Stimulated activated naive CD8-positive, alpha-beta T cell treated with anti-CD3 and anti-CD28 coated beads, Interleukin-15, Interleukin-2, amounts not matched to agents 100 U/mL and 50 U/mL, for 24 hours (primary cell): ENCODE results near the gene TDRD10.

Experiments used
- ATAC-seq: fragments of 150-1000 bp; cut with Tn5 transposase; one replicate; pipeline ENCODE4 v1.10.0; 2021
- DNase-seq: peaks from one replicate; pipeline ENCODE4 v3.0.0; 2021

The TDRD10 gene

GRCh38 chr1:154578058-154578418 lies 76.0 kb downstream of the TDRD10 start:
- ATAC-seq = no peak
- no peak for DNase-seq

GRCh38 chr1:154579374-154579773 lies 77.4 kb downstream of the TDRD10 start:
- DNase-seq = no peak
- ATAC-seq = no peak

DNA sequence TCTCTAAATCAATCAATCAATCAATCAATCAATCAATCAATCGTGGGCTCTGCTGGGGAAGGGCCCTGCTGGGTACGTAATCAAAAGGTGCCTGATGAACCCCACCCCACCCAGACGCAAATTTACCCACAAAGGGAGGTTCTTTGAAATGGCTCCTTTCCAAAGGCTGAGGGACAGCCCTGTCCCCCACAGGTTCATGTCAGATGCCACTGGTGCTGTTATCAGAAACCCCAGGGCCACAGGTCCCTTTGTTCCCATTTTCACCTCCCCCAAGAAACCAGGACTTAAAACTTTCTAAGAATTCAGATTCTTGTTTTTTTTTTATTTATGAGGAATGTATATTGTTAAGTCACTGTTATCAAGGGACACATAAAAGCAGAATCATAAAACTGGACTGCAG lies 79.7 kb downstream of the TDRD10 start:
- ATAC-seq = no peak
- DNase-seq = no peak

DNA sequence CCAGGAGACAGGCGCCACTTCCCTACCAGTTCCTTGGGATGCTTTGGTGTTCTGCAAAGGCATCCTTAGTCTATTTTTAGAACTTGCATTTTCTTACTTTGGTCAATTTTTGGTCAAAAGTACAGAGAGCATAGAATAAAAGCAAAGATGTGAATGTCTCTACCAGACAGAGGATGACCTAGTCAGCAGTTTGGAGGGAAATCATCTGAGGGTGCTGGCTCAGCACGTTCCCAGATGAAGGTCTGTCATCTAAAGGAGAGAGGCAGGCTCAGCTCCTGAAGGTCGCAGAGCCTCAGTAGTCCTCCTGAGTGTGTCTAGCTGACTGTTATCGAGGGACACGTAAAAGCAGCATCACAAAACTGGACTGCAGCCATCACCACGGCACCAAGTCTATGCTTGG lies 80.9 kb downstream of the TDRD10 start:
- ATAC-seq (no peak), DNase-seq (no peak)

GRCh38 chr1:154583773-154584172 lies 81.8 kb downstream of the TDRD10 start:
- DNase-seq (no peak), ATAC-seq (no peak)

DNA sequence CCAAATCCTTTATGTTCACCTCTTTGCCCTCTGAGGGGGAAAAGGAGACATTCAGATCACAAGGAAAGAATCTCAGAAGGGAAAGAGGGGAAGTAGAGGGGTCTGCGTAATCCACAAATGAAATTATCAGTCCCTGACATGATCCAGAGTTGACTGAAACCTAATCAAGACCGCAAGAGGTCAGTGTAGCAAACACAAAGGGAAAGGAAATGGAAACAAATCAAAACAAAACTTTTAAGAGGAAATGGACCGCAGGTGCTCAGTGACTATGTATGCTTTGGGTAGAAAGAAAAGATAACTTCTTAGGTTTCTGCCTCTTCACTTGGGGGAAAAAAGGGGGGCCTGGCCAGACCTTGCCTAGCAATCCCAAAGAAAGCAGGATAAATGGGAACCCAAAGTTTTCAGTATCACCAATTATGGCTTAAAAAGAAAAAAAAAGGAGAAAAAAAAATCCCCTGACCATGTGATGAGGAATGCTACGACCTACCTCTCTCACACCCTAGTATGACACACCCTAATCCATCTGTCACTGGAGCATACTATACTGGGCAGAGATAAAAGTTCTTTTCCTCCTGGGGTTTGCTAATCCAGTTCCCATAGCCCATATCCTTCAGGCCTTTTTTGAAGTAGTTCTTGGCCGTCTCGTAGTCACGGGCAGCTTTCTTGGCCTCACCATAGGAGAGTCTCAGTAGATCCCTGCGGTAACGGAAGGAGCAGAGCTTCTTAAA lies 82.4 kb downstream of the TDRD10 start:
- no peak for ATAC-seq
- no peak for DNase-seq

- ATAC-seq = no peak
Measured at GRCh38 chr1:154586231-154586630, 84.2 kb downstream of the TDRD10 start.

DNA sequence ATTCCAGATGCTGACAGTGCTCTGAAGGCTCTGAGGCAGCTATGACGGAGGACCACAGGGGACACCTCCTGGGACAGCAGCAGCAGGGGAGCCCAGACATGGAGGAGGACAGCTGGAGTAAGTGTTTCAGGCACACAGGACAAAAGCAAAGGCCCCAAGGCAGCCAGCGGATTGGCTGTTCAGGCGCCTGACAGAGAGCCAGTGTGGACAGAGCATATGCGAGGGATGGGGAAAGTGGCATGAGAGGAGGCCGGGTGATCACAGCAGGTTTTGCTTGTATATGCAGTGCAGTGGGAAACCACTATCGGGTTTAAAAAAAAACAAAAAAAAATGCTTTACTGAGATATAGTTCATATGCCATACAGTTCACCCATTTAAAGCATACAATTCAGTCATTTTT lies 84.6 kb downstream of the TDRD10 start:
- DNase-seq (no peak), ATAC-seq (no peak)

More at GRCh38 chr1:154586231-154586630, 84.2 kb downstream of the TDRD10 start:
- no peak for DNase-seq

GRCh38 chr1:154589780-154590179 lies 87.8 kb downstream of the TDRD10 start:
- DNase-seq (no peak), ATAC-seq (peak; percentile 61)

GRCh38 chr1:154590756-154591155 lies 88.7 kb downstream of the TDRD10 start:
- ATAC-seq (no peak), DNase-seq (no peak)

- no peak for DNase-seq
- no peak for ATAC-seq
Measured at GRCh38 chr1:154591206-154591605, 89.2 kb downstream of the TDRD10 start.

DNA sequence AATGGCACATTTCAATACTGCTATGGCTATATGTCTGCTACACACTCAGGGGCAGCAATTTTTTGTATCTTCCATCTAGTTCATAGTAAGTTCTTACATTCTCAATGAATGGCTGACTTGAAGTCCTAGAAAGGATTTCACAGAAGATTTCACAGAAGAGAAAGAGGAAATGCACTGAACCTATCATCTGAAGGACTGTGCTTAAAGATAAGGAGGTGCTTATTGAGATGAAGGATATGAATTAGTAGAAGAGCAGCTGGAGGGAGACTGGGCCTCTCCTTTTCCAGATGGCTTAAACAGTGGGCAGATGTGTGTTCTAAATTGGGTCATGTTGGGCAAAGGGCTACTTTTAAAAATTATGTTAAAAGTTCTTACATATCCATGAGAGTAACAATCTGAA lies 91.4 kb downstream of the TDRD10 start:
- DNase-seq (no peak), ATAC-seq (no peak)

GRCh38 chr1:154594811-154595210 lies 92.8 kb downstream of the TDRD10 start:
- no peak for ATAC-seq
- DNase-seq = no peak

GRCh38 chr1:154595621-154596020 lies 93.6 kb downstream of the TDRD10 start:
- DNase-seq = no peak
- no peak for ATAC-seq
